ENCODE measurements around the gene MMAB. TPM values are rescaled to one million over a fixed set of nuclear protein-coding genes. Genes with fewer than 3 reads are reported as not detected.
"Not testable (repeated sequence)": the region's sequence is repeated elsewhere in the genome, so short reads cannot be mapped to it uniquely, and the experiment has no call there.

MMAB gene
- polyA plus RNA-seq, 1 donor: 24.7 TPM

DNA sequence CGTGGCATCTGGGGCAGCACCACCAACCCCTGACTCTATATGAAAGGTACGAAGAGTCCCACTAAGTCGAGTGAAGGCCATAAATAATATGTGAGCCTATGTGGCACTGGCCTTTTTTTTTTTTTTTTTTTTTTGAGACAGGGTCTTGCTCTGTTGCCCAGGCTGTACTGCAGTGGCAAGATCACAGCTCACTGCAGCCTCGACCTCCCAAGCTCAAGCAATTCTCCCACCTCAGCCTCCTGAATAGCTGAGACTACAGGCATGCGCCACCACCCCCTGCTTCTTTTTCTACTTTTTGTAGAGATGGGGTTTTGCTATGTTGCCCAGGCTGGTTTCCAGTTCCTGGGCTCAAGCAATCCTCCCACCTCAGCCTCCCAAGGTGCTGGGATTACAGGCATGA lies 28.8 kb upstream of the MMAB start:
- DNase-seq (ENCODE audit: low read depth): not testable (repeated sequence)

DNA sequence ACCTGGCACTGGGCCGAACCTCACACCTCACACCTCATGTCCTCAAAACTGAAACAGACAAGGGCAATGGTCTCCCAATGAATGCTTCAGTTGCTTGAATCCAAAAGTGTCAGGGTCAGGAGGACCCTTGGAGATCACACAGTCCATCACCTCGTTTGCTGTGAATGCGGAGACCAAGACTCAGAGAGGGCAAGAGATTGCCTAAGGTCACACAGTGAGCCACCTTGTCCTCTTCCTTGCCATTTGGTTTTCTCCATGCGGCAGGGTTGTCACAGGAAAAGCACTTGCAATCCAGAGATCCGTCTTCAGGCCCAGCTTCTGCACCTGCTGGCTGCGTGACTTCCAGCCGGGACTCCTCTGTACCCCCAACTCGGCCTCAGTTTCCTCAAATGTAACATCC lies 28.3 kb upstream of the MMAB start:
- no peak for DNase-seq (ENCODE audit: low read depth)

DNA sequence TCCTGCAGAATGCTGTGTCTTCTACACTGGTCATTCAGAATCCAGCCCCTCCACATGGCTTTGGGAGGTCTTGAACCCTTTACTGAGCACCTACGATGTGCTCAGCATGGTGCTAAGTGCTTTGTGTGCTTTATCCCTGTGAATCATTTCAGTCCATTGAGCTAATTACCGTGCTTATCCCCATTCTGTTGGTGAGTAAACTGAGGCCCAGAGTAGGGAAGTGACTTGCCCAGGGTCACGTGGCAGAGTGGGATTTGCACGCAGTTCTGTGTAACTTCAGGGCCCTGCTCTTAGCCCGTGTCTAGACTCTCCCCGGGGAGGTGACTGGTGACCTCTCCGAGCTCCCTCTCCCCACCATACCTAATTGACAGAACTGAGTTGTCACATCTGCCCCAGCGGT lies 27.7 kb upstream of the MMAB start:
- no peak for DNase-seq (ENCODE audit: low read depth)

DNA sequence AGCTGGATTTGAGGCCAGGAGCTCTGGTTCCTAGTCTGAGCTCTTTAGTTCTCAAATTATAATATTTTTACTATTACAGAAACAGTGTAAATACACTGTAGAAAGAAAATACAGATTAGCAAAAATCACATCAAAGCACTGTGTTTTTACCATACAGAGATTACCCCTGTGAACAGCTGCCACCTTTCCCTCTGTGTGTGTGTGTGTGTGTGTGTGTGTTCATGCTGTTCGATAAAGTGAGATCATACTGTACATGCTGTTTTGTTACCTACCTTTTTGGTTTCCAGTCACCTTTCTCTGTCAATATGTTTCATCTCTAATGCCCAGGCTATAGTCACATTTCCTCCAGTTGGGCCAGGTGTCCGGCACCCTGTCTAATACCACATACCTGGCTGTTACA lies 27.2 kb upstream of the MMAB start:
- no peak for DNase-seq (ENCODE audit: low read depth)

DNA sequence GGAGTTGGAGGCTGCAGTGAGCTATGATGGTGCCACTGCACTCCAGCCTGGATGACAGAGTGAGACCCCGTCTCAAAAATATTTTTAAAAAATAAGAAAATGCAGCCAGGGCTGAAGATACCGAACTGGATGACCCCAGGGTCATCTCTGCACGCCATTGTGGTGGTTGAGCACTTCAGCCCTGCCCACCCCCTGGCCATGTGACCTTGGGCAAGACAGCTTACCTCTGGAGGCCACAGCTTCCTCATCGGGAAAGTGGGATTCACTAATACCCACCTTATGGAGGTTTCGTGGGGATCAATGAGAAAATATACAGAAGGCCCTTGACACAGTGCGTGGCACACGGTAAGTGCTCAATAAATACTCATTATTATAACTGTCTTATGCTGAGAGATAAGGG lies 25.8 kb upstream of the MMAB start:
- DNase-seq (ENCODE audit: low read depth): no peak

DNA sequence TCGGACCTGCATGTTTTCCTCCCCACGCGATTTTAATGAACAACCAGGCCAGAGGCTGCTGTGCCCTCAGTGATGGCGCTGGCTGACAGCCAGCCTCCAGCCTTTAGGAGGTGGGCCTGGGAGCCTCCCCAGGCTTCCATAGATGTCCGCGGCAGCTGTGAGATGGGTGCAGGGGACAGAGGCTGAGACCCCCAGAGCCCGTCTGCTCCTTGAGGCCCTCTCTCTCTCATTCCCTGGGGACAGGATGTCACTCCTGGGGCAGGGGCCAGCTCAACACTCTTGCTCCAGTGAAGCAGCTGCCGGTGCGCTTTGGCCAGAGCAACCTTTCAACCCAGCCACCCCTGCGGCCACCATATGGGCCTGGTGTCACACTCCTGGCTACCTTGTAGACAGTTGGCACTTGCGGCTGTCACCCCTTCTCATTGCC lies 25.1 kb upstream of the MMAB start:
- no peak for DNase-seq (ENCODE audit: low read depth)

DNA sequence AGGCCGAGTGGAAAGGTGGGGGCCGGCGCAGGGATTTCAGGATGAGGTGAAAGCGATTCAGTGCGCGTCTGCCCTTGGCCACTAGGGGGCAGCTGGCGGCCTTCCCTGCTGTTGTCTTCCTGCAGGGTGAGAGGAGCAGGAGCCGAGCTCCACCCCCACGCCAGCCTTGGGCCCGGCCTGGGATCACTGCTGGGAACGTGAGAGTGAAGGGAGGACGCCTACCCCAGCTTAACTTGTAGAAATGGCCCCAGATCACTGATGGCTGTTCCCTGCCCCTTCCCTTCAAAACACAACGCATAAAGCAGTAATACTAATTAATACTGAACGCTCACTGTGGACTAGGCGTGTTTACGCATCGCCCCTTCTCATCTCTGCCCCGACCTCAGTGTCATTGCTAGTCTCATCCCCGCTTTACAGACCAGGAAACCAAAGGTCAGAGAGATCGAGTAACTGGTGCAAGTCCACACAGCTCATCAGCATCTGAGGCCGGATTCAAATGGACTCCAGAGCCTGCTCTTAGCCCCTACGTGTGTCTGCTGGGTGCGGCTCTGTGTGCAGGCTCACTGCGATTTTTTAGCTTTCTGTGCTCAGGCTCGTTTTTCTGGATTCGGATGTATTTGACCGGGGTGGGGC lies 24.6 kb upstream of the MMAB start:
- DNase-seq (ENCODE audit: low read depth): no peak

DNA sequence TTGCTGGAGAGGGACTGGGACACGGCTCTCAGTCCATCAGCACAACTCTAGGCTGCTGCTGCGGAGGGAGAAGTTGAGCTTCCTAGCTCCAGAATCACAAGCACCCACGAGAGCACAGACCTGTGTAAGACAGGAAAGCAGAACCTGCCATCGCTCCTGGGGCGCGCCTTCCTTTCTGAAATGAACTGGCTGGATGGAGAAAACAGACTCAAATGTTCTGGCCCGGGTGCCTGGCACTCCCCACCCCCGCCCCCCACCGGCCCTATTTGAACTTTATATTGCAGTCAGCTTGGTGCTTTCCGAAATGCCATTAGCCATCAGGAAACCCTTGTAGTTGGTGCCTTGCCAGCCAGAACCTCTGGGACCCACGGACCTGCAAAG lies 24.1 kb upstream of the MMAB start:
- DNase-seq (ENCODE audit: low read depth): no peak

DNA sequence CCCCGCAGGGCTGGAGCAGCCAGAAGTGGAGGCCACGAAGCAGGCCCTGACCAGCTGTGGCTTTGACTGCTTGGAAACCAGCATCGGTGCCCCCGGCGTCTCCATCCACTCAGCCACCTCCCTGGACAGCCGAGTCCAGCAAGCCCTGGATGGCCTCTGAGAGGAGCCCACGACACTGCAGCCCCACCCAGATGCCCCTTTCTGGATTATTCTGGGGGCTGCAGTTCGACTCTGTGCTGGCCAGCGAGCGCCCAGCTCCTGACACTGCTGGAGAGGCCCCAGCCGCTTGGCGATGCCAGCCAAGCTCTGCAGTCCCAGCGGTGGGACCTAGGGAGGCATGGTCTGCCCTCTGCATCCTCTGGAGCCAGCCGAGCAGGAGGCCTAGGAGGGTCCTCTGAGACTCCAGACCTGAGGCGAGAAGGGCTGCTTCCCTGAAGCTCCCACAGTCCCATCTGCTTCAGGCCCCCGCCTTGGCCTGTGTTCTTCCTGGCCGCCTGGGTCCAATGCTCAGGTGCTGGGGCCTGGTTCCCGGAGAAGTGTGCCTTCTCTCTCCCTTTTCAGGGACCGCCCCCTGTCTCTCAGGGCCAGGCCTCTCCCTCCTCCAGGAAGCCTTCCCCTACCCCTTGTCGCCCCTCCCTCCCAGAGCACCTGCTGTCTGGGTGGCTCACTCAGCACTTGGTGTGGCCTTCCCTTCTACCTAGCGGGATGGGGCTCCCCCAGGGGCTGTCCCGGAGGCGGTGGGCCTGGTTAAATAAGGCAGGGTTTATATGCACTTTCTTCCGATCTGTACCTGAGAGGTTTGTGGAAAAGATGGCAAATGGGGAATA lies 23.3 kb upstream of the MMAB start:
- DNase-seq (ENCODE audit: low read depth): no peak

DNA sequence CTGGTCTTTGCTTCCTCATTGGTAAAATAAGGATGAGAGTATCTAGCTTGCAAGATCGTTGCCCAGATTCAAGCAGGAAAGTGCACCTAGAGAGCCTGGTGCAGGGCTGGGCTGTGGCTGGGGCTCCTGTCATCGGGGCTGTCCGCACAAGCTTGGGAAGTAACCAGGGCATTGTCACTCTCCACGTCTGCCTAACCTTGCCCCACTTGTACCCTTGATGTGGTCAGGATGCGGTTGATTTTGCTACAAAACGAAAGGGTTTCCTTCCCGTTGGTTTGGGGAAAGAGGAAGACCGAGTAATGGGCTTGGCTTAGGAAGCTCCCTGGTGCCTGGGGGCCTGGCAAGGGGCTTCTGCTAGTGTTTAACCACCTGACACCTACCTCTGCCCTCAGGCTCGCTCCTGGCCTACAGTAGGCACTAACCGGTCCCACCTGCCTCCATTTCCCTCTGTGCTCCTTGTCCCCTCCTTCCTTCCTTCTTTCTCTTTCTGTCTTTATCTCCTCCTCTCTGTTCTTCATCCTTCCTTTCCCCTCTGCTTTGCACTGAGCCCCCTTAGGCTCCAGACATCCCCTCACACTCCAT lies 22.1 kb upstream of the MMAB start:
- DNase-seq (ENCODE audit: low read depth): no peak

DNA sequence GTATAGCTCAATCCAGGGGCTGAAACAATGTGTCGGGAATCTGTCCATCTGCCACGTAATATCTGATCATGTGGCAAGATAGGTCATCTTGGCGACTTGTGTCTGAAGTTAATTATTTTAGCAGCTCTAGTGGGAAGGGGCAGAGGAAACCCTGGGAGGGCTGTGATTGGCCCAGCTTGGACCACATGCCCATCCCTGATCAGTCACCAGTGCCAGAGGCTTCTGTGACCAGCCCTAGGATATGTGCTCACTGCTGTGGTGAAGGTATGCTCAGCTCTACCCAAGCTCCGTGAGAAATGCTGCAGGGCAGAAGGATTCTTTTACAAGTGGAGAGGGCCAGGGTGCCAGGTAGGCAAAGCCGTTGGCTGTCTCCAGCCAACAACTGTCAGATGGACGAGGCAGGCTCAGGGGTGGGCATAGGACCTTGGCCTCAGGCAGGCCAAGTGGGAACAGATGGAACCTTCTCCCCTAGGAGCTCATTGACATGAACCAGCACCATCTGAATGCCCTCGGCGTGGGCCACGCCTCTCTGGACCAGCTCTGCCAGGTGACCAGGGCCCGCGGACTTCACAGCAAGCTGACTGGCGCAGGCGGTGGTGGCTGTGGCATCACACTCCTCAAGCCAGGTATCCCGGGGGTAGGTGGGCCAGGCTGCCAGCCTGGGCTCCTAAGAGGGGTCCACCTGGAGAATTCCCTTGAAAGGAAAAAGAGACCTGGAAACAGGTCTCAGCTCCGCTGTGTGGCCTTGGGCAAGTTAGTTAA lies 21.4 kb upstream of the MMAB start:
- no peak for DNase-seq (ENCODE audit: low read depth)

DNA sequence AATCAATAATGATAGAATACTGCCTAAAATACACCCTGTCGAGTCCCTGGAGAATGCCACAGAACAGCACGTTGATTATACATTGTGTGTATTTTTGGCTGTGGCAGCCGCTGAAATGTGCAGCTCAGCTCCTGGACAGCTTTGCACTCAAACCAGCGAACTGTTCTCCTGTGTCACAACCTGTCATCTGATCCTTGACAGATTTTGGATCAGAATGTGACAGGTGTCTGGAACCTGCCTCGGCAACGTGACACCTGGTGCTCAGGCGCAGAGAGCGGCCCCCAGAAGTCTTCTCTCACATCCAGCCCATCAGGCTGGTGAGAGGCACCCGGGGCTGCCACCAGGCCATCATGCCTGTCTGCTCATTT lies 19.6 kb upstream of the MMAB start:
- no peak for DNase-seq (ENCODE audit: low read depth)

DNA sequence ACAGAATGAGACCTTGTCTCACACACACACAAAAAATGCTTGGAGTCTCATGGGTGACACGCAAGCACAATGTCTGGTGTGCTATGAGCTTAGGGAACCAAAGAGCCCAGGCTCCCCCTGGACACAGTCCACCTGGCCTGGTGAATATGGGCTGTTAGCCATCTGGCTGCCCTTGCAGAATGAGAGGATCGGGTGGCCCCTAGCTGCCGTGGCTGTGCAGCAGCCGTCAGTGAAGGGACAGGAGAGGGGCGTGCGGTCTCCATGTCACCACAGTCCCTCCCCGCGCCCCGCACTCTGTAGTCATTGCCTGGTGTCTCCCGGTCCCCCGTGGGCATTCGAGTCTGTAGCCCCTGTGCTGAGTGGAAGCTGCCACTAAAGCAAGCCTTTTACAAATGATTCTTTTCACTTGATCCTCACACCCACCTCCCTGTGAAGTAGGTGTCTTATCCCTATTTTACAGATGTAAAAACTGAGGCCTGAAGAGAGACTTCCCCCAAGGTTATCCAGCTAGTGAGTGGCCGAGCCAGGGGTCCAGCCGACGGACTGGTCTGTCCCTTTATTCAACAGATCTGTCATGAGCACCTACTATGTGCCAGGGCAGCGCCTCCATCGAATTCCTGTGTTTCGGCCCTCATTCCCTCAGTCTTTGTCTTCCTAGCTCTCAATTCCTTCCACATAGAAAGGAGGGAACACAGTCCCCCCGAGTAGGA lies 19.0 kb upstream of the MMAB start:
- DNase-seq (ENCODE audit: low read depth): no peak

DNA sequence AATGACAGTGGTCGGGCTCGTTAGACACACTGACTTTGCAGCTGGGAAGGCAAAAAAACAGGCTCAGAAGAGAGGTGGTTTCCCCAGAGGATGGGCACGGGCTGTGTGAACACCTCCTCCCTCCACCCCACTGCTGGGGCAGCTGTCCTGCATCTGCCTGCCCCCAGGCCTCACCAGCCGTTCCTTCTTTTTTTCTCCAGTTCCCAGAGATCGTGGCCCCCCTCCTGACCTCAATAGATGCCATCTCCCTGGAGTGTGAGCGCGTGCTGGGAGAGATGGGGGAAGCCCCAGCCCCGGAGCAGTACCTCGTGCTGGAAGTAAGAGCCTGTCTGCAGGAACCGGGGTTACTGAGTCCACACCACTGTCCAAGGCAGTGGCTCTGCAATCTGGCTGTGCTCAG lies 17.7 kb upstream of the MMAB start:
- DNase-seq (ENCODE audit: low read depth): no peak

DNA sequence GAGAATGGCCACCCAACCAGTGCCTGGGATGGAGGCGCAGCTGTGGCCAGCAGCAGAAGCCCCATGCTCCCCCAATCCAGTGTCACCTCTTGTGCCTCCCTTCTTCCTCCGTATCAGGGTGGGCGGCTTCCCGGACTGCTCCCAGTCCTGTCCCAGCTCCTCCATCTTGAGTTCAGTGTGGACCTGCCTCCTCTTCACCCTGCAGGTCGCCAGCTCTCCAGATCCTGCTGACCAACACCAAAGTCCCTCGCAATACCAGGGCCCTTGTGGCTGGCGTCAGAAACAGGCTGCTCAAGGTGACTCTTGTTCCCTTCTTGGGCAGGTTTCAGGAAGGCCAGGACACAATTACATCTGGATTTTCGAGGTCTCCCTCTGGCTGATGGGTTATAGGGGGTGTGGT lies 17.3 kb upstream of the MMAB start:
- DNase-seq (ENCODE audit: low read depth): no peak

DNA sequence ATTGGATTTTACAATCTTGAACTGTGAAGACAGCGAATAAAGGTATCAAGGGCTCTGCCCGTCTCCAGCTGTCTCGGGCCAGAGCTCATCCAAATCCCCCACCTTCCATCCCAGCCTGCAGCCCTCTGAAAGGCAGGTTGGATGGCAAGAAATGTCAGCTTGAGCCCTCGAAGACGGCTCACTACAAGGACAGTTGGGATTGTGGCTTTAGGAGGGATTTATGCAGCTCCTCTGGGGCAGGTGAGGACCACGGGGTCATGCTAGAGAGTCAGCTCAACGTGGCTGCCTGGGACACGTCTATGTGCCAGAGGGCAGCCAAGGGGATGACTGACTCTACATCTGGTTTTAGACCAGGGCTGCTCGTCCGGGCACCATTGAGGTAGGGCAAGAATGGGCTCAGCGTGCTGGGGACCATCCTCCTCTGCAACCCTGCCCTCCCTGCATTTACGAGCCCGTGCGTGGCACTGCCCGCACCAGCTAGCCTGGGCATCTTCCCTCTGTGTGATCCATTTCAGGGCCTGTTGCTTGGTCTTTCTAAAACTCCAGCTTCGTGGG lies 16.5 kb upstream of the MMAB start:
- DNase-seq (ENCODE audit: low read depth): no peak

DNA sequence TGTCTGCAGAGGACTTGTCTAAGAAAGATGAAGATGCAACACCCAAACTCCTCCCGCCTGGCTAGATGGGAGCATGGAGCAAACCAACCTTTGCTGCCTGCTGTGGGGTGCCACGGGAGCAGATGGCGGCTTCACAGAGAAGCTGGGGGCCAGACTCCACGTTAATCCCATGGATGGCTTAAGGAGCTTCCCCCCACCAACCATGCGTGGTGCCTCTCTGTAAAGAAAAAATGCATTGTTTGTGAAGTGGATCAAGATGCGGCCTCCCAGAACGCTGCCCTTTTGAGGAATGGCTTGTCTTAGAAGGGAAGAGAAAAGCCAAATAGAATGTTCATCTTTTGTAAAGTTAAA lies 15.9 kb upstream of the MMAB start:
- DNase-seq (ENCODE audit: low read depth): no peak

DNA sequence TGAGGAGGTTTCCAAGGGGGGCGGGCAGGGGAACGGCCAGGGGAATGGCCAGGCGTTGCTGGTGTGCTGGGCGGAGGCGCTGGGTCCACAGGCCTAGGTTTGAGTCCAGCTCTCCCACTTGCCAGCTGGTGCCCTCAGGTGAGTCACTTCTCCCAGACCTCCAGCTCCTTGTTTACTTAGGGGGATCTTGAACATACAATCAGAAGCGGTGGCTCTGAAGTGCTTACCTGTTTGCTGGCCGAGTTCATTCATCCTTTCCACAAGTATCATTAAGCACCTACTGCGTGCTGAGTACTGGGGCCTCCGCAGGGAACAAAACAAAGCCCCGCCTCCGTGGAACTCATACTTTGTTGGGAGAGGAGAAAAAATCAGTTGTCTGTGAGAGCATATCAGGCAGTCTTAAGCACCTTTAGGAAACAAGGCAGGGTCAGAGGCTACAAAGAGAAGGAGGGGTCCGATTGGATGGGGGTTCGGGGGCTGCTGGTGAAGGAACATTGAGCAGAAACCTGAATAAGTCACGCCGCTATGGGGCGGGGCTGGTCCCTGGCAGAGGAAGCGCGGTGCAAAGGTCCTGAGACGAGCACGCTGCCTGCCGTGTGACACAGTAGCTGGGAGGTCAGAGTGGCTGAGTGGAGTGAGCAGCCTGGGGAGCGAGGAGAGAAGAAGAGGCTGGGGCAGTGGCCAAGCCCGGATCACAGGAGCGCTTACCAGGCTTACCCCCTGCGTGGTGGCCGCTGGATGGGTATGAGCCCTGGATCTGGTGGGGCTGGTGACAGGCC lies 15.3 kb upstream of the MMAB start:
- DNase-seq (ENCODE audit: low read depth): no peak

DNA sequence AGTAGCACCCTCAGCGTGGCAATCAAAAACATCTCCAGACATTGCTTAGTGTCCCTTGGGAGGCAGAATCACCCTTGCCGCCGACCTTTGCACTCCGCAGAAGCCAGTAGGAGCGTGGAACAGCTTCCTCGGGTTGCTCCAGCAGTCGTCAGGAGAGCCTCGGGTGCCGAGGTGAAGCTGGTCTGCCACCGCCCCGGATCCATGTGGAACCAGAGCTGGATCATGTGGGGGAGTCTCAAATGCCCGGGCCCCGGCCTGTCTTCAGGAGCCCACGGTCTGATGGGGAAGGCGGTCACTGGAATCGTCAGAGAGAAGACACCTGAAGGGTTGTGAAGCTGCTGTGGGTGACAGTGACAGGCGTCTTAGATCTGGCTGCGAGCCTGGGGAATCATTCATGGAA lies 14.6 kb upstream of the MMAB start:
- DNase-seq (ENCODE audit: low read depth): no peak

DNA sequence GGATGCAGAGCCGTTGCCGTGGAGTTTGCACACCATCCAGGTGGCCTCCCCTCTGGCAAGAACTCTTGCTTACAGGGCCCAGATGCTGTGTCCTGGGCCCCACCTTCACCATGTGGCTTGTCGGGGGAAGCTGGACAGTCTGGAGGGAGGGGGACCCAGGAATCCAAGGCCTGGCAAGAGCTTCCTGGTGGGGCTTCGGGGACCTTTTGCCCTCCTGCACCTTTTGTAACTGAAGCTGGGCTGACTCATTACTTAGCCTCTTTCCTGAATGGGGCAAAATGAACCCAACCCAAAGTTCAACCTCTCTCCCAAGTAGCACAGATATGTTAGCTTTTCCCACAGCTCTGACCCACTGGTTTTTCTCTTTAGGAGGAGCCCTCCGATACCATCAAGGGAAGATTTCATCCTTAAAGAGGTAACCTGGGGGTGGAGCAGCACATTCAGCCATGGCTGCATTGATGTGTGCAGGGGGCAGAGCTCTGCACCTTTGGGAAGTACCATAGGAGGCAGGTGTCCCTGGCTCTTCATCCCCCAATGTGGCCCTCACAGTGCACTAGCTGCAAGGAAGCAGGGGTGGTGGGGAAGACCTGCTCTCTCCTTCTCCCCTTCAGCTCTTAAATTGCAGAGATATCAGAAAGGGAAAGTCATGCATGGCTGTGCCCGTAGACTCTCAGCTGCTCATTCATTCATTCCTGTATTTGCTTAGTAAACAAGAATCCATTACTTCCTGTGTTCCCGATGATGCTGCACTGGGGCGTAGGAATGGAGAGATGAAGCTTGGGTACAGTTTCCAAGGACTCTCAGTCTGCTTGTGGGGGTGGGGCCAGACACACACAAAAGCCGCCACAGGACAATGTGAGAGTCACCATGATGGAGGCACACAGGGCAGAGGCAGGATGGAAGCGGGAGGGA lies 13.3 kb upstream of the MMAB start:
- DNase-seq (ENCODE audit: low read depth): no peak

All from forelimb muscle (tissue), 1 donor.